Transverse colon (tissue), 4 donors: ENCODE data around the gene RBFOX2. TPM values are rescaled to one million over a fixed set of nuclear protein-coding genes. Genes with fewer than 3 reads are reported as not detected.

ENCODE experiments used
- DNase-seq: peaks from one replicate; pipeline ENCODE4 v3.0.0-alpha.2; 2019
- H3K27ac ChIP-seq, 4 donors: fragments of 200-600 bp; sonication (generic); 2 replicates each; pipeline ENCODE4 v1.5.1; 2016 to 2018; ENCODE audit warnings: inconsistent platforms in 4 of 4
- H3K27me3 ChIP-seq: fragments of 200-600 bp; sonication (generic); 2 replicates; pipeline ENCODE4 v1.5.1; 2017; ENCODE audit warnings: inconsistent platforms
- H3K36me3 ChIP-seq, 4 donors: fragments of 200-600 bp; sonication (generic); 2 replicates each; pipeline ENCODE4 v1.5.1; 2017 to 2019; ENCODE audit warnings: inconsistent platforms in 4 of 4
- H3K4me1 ChIP-seq, 4 donors: fragments of 200-600 bp; sonication (generic); 2 replicates each; pipeline ENCODE4 v1.5.1; 2017 to 2020; ENCODE audit warnings: inconsistent platforms in 4 of 4
- H3K4me3 ChIP-seq, 4 donors: fragments of 200-600 bp; sonication (generic); 1 replicate in 1 of 4; 2 replicates in 3 of 4; pipeline versions ENCODE4 v1.5.1 to v1.6.1; 2017 to 2019; ENCODE audit warnings: inconsistent platforms in 4 of 4
- H3K9me3 ChIP-seq, 2 donors: fragments of 200-600 bp; sonication (generic); 2 replicates each; pipeline ENCODE4 v1.5.1; 2017 to 2019; ENCODE audit warnings: inconsistent platforms in 2 of 2
- EP300 ChIP-seq: sonication (generic); formaldehyde crosslinking; IDR thresholded peaks from one replicate; pipeline ENCODE4 v1.6.1; 2017; ENCODE audit warnings: antibody characterized with exemption, low read depth
- POLR2A ChIP-seq: fragments of 450-650 bp; IDR thresholded peaks from one replicate; pipeline ENCODE4 v1.6.1; 2016; ENCODE audit warnings: antibody characterized with exemption, mild to moderate bottlenecking, moderate library complexity
- POLR2AphosphoS5 ChIP-seq, 3 donors: sonication (generic); formaldehyde crosslinking; IDR thresholded peaks; one replicate each; pipeline ENCODE4 v1.6.1; 2016; ENCODE audit warnings: antibody characterized with exemption in 3 of 3
- WGBS, 2 donors: methylation state at CpG; one replicate each; pipeline ENCODE4 v1.1.5; 2018; ENCODE audit warnings: low coverage in 1 of 2; 5-methylcytosine and 5-hydroxymethylcytosine counted together
- in situ Hi-C, 4 donors: fragments of 200-750 bp; cut with MboI; loops; one replicate each; pipeline versions ENCODE4 v1.15.0 to v1.15.1; 2017; ENCODE audit warnings: low sequenced_read_pairs in 3 of 4, low pct_ligation_motif_present in 1 of 4, low pct_unique_long_range_greater_than_20kb in 1 of 4
- intact Hi-C: fragments of 100-400 bp; cut with DNase I; formaldehyde crosslinking; loops from one replicate; pipeline ENCODE4 v1.15.1; 2023; ENCODE audit warnings: low total_unique reads
- total RNA-seq, 4 donors: library from RNA; depleted of rRNA; stranded (reverse); fragments of >200 nt; gene quantifications; one replicate each; pipeline ENCODE4 v1.1.0, GENCODE V29; 2016
- TF ChIP-seq, protein P1 (sequence below), 5 experiments: fragments of 200-600 bp in 3 of 5; fragments of 450-650 bp in 2 of 5; sonication (generic) in 3 of 5; IDR thresholded peaks; 1 replicate in 2 of 5; 2 replicates in 3 of 5; pipeline ENCODE4 v1.5.1; 2016 to 2017; ENCODE audit warnings: antibody characterized with exemption in 5 of 5, inconsistent platforms in 3 of 5, mild to moderate bottlenecking in 2 of 5, moderate library complexity in 1 of 5

RBFOX2 gene
- total RNA-seq, 4 donors from 2014 or later, result 27.3 to 61.1 (median 43.1) TPM

DNA sequence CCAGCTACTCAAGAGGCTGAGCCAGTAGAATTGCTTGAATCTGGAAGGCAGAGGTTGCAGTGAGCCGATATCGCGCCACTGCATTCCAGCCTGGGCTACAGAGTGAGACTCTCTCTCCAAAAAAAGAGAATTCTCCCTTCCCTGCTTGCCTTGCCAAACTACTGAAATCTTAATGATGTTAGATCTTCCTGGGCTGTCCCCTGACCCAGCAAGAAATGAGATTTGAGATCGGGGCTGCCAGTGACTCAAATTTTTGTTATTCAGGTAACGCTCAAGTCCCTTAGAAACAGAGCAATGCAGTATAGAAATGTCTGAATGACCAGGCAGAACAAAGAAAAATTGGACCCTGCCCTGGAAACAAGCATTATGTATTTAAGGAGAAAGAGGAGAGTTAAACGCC, 4.0 kb upstream of the RBFOX2 start:
- Histone ChIP-seq H3K9me3 (no peaks in the 10 kb centered on the region), H3K27me3 (no peaks in the 10 kb centered on the region), H3K27ac (no peak overlapping the region), H3K36me3 (no peaks in the 10 kb centered on the region), H3K4me1 (peaks cover 0 to 13% (median 2%) of the 10 kb centered on the region in 4 donors), H3K4me3 (no peak overlapping the region)
- in situ Hi-C loops (no loop called here), intact Hi-C loops (no loop called here)
- DNase-seq, result no peak
- 94 to 98% methylated on average over 5 to 6 of the region's 6 CpGs for WGBS, 2 donors
- TF ChIP-seq, protein P1, sequence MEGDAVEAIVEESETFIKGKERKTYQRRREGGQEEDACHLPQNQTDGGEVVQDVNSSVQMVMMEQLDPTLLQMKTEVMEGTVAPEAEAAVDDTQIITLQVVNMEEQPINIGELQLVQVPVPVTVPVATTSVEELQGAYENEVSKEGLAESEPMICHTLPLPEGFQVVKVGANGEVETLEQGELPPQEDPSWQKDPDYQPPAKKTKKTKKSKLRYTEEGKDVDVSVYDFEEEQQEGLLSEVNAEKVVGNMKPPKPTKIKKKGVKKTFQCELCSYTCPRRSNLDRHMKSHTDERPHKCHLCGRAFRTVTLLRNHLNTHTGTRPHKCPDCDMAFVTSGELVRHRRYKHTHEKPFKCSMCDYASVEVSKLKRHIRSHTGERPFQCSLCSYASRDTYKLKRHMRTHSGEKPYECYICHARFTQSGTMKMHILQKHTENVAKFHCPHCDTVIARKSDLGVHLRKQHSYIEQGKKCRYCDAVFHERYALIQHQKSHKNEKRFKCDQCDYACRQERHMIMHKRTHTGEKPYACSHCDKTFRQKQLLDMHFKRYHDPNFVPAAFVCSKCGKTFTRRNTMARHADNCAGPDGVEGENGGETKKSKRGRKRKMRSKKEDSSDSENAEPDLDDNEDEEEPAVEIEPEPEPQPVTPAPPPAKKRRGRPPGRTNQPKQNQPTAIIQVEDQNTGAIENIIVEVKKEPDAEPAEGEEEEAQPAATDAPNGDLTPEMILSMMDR (IDR thresholded peaks at IDR 0.05), result no peak
- no peak for TF ChIP-seq POLR2A
- TF ChIP-seq EP300, result no peak
- no peak for TF ChIP-seq POLR2AphosphoS5 (IDR thresholded peaks at IDR 0.05)

DNA sequence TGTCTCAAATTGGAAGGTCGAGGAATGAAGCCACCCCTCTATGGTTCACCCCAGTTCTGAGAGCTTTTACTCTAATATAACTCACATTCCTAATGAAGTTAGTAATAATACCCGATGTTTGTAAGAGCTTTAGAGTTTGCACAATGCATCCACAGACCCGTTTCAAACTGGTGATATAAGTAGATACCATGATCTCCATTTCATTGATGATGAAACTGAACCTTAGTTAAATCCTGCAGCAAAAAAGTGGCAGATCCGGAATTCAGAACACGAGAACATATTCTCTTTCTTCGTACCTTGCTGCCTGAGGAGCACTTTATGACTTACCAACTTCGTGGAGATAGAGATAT, 757 bp upstream of the RBFOX2 start:
- TF ChIP-seq POLR2A (no peak), POLR2AphosphoS5 (IDR thresholded peaks at IDR 0.05) (no peak), EP300 (no peak)
- TF ChIP-seq, protein P1 (IDR thresholded peaks at IDR 0.05), result no peak
- Histone ChIP-seq H3K4me3 (peak overlapping the region; percentile 15 to 94 (median 90)), H3K27me3 (no peaks in the 10 kb centered on the region), H3K9me3 (no peaks in the 10 kb centered on the region), H3K4me1 (peaks cover 1 to 37% (median 16%) of the 10 kb centered on the region in 4 donors), H3K27ac (peak overlapping the region; percentile 93 to 97 (median 94)), H3K36me3 (no peaks in the 10 kb centered on the region)
- intact Hi-C loops, result no loop called here
- WGBS, 2 donors, result 15 to 27% methylated on average over 5 to 7 of the region's 7 CpGs
- DNase-seq, result no peak
- in situ Hi-C loops, result no loop called here

DNA sequence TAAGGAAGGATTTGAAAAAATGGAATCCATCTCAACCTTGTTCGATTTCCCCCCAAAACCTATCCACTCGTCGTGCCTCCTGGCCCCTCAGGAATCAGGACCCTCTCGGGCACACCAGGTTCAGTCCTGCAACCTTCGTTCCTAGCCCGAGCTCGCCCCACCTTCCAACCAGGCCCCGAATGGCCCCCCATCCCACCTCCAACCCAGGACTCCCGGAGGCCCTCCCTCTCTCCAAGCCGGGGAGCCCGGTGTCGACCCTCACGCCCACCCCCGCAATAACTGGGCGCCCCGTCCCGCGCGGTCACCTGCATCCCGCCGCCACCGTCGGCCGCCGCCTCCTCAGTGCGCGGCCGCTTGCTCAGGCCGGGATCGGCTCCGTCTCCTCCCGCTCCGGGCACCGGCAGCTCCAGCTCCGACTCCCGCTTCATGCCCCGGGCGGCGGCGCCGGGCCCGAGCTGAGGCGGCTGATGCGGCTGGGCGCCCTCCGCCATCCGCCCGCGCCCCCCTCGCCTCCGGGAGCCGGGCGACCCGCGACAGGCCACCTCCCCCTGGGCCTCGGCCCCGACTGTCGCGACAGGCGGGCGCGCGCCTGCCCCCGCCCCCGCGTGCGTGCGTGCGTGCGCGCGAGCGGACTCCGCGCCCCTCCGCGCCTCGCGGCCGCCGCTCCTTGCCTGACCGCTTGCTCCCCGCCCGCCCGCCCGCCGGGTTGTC, 534 bp downstream of the RBFOX2 start:
- Histone ChIP-seq H3K4me3 (peak overlapping the region; percentile 87 to 94 (median 92)), H3K4me1 (peaks cover 6 to 50% (median 17%) of the 10 kb centered on the region in 4 donors), H3K9me3 (no peaks in the 10 kb centered on the region), H3K27me3 (no peaks in the 10 kb centered on the region), H3K27ac (peak overlapping the region; percentile 93 to 97 (median 94)), H3K36me3 (no peaks in the 10 kb centered on the region)
- DNase-seq, result peak; percentile 30
- in situ Hi-C loops (no loop called here), intact Hi-C loops (no loop called here)
- 0% methylated on average over 44 of the region's 87 CpGs; no CpG with 5 or more reads in 1 of the 2 donors for WGBS, 2 donors
- TF ChIP-seq POLR2AphosphoS5 (IDR thresholded peaks at IDR 0.05), result no peak

- Histone ChIP-seq H3K4me1 (peaks cover 9 to 55% (median 19%) of the 10 kb centered on the region in 4 donors), H3K27ac (peak overlapping the region; percentile 93 to 97 (median 94)), H3K27me3 (no peaks in the 10 kb centered on the region), H3K9me3 (no peaks in the 10 kb centered on the region), H3K36me3 (no peaks in the 10 kb centered on the region), H3K4me3 (peak overlapping the region; percentile 87 to 94 (median 92))
- no peak for TF ChIP-seq EP300
- TF ChIP-seq, protein P1 (IDR thresholded peaks at IDR 0.05), result no peak
- TF ChIP-seq POLR2A, result no peak
- no peak for TF ChIP-seq POLR2AphosphoS5 (IDR thresholded peaks at IDR 0.05)
- in situ Hi-C loops (no loop called here), intact Hi-C loops (no loop called here)
- WGBS, 2 donors, result 0 to 5% methylated on average over 6 to 7 of the region's 7 CpGs
- DNase-seq, result peak; percentile 14
Measured at GRCh38 chr22:36027579-36027934, 1.1 kb downstream of the RBFOX2 start.

- Histone ChIP-seq H3K4me1 (peaks cover 13 to 61% (median 23%) of the 10 kb centered on the region in 4 donors), H3K9me3 (no peaks in the 10 kb centered on the region), H3K27ac (peak overlapping the region; percentile 93 to 97 (median 94)), H3K36me3 (no peaks in the 10 kb centered on the region), H3K4me3 (peak overlapping the region in 2 of 4 donors; percentile 92 to 94), H3K27me3 (no peaks in the 10 kb centered on the region)
- in situ Hi-C loops (no loop called here), intact Hi-C loops (no loop called here)
- DNase-seq, result no peak
- TF ChIP-seq EP300, result no peak
- no peak for TF ChIP-seq POLR2A
- TF ChIP-seq, protein P1 (IDR thresholded peaks at IDR 0.05), result no peak
- TF ChIP-seq POLR2AphosphoS5 (IDR thresholded peaks at IDR 0.05), result no peak
Measured at GRCh38 chr22:36026741-36027140, 1.9 kb downstream of the RBFOX2 start.
